Keratinocyte (primary cell): ENCODE data around the gene ANTKMT.

Experiments used
- CTCF ChIP-seq, 3 experiments: IDR thresholded peaks in 1 of 3; conservative IDR thresholded peaks in 1 of 3; optimal IDR thresholded peaks in 1 of 3; 2 replicates in 2 of 3; 3 replicates in 1 of 3; pipeline versions ENCODE3 to v1.5.1; 2011; ENCODE audit warnings: low read length in 3 of 3, mild to moderate bottlenecking in 3 of 3, moderate library complexity in 2 of 3, control low read depth in 1 of 3, inconsistent platforms in 1 of 3; ENCODE audit not compliant: insufficient read depth in 2 of 3; ENCODE audit errors: extremely low read depth in 1 of 3
- EZH2 ChIP-seq: IDR thresholded peaks from one replicate; pipeline ENCODE4 v1.6.1; 2012; ENCODE audit warnings: inconsistent platforms, mild to moderate bottlenecking, low read length, moderate library complexity

- TF ChIP-seq CTCF (optimal IDR thresholded peaks at IDR 0.05 in 1 of 3, IDR thresholded peaks at IDR 0.05 in 1 of 3, conservative IDR thresholded peaks at IDR 0.05 in 1 of 3; ENCODE audit: extremely low read depth in 1 of 3, insufficient read depth in 2 of 3, low read length in 3 of 3) (no peak), EZH2 (no peak)
Measured at GRCh38 chr16:725041-725376, 4.1 kb downstream of the ANTKMT start.
